Osteoblast (primary cell): ENCODE measurements around the gene USP53. TPM values are rescaled to one million over a fixed set of nuclear protein-coding genes. Genes with fewer than 3 reads are reported as not detected.
"Not testable (repeated sequence)": the region's sequence is repeated elsewhere in the genome, so short reads cannot be mapped to it uniquely, and the experiment has no call there.

Experiments
- DNase-seq: peaks from one replicate; pipeline ENCODE4 v3.0.0; 2011; ENCODE audit warnings: low spot score, mixed read lengths; ENCODE audit not compliant: insufficient read length; ENCODE audit errors: missing footprints
- H2AFZ ChIP-seq: 2 replicates; pipeline ENCODE4 v1.6.0; 2011; ENCODE audit warnings: mild to moderate bottlenecking, low read length
- H3K27ac ChIP-seq: 2 replicates; pipeline ENCODE4 v1.5.1; 2011; ENCODE audit warnings: mild to moderate bottlenecking, low read depth, low read length, moderate library complexity
- H3K27me3 ChIP-seq: 2 replicates; pipeline ENCODE4 v1.6.0; 2012; ENCODE audit warnings: mild to moderate bottlenecking, control low read depth, inconsistent platforms, low read length, moderate library complexity; ENCODE audit not compliant: insufficient read depth
- H3K36me3 ChIP-seq: 2 replicates; pipeline ENCODE4 v1.5.1; 2011; ENCODE audit warnings: mild to moderate bottlenecking, low read length, control low read depth, moderate library complexity; ENCODE audit not compliant: insufficient read depth
- H3K4me1 ChIP-seq: 2 replicates; pipeline ENCODE4 v1.5.1; 2011; ENCODE audit warnings: mild to moderate bottlenecking, low read length, control low read depth, moderate library complexity; ENCODE audit not compliant: insufficient read depth
- H3K4me2 ChIP-seq: 2 replicates; pipeline ENCODE4 v1.6.0; 2011; ENCODE audit warnings: mild to moderate bottlenecking, low read length; ENCODE audit not compliant: insufficient read depth
- H3K4me3 ChIP-seq: fragments of 200-600 bp; sonication (generic); 3 replicates; pipeline ENCODE4 v1.5.1; 2012; ENCODE audit warnings: mild to moderate bottlenecking, low read length, inconsistent platforms; ENCODE audit not compliant: insufficient read depth
- H3K79me2 ChIP-seq: 2 replicates; pipeline ENCODE4 v1.6.0; 2012; ENCODE audit warnings: mild to moderate bottlenecking, low read length, control low read depth, inconsistent platforms; ENCODE audit not compliant: insufficient read depth
- H3K9me3 ChIP-seq: 2 replicates; pipeline ENCODE4 v1.5.1; 2011; ENCODE audit warnings: low read depth, low read length, control low read depth
- H4K20me1 ChIP-seq: 2 replicates; pipeline ENCODE4 v1.6.0; 2012; ENCODE audit warnings: mild to moderate bottlenecking, low read length, control low read depth; ENCODE audit not compliant: insufficient read depth
- total RNA-seq: library from RNA; depleted of rRNA; stranded (reverse); fragments of >200 nt; gene quantifications from 2 replicates; pipeline ENCODE4 v1.2.3, GENCODE V29; 2012
- TF ChIP-seq, protein P1 (sequence below): IDR thresholded peaks from 2 replicates; pipeline ENCODE4 v1.5.1; 2011; ENCODE audit warnings: mild to moderate bottlenecking, low read depth, low read length, moderate library complexity; ENCODE audit errors: extremely low read depth

Gene USP53
- total RNA-seq, 1 donor = 61.9 TPM

DNA sequence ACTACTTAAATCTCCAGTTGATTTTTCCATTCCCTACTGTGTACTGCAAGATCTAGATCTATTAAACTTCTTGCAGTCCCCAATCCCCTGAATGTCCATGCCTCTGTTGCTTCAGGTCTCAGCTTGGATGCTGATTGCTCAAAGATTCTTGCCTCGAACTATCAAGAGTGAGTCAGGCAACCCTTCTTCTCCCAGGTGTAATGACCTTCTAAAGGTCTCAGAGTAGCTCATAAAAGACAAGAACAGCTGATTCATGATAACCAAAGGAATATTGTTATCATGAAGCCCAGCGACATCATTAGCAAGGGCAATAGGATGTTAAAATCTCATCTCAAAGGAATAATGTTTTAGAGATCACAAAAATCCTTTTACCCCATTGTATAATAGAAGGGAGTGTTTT, 116.2 kb downstream of the USP53 start:
- no peak for DNase-seq
- Histone ChIP-seq H2AFZ (no peak overlapping the region), H3K36me3 (no peaks in the 10 kb centered on the region), H3K4me1 (no peaks in the 10 kb centered on the region), H3K4me2 (no peak overlapping the region), H3K27ac (no peak overlapping the region), H4K20me1 (no peaks in the 10 kb centered on the region), H3K27me3 (peaks cover 7% of the 10 kb centered on the region), H3K4me3 (no peak overlapping the region), H3K79me2 (no peaks in the 10 kb centered on the region), H3K9me3 (no peaks in the 10 kb centered on the region)
- TF ChIP-seq, protein P1, sequence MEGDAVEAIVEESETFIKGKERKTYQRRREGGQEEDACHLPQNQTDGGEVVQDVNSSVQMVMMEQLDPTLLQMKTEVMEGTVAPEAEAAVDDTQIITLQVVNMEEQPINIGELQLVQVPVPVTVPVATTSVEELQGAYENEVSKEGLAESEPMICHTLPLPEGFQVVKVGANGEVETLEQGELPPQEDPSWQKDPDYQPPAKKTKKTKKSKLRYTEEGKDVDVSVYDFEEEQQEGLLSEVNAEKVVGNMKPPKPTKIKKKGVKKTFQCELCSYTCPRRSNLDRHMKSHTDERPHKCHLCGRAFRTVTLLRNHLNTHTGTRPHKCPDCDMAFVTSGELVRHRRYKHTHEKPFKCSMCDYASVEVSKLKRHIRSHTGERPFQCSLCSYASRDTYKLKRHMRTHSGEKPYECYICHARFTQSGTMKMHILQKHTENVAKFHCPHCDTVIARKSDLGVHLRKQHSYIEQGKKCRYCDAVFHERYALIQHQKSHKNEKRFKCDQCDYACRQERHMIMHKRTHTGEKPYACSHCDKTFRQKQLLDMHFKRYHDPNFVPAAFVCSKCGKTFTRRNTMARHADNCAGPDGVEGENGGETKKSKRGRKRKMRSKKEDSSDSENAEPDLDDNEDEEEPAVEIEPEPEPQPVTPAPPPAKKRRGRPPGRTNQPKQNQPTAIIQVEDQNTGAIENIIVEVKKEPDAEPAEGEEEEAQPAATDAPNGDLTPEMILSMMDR = no peak

DNA sequence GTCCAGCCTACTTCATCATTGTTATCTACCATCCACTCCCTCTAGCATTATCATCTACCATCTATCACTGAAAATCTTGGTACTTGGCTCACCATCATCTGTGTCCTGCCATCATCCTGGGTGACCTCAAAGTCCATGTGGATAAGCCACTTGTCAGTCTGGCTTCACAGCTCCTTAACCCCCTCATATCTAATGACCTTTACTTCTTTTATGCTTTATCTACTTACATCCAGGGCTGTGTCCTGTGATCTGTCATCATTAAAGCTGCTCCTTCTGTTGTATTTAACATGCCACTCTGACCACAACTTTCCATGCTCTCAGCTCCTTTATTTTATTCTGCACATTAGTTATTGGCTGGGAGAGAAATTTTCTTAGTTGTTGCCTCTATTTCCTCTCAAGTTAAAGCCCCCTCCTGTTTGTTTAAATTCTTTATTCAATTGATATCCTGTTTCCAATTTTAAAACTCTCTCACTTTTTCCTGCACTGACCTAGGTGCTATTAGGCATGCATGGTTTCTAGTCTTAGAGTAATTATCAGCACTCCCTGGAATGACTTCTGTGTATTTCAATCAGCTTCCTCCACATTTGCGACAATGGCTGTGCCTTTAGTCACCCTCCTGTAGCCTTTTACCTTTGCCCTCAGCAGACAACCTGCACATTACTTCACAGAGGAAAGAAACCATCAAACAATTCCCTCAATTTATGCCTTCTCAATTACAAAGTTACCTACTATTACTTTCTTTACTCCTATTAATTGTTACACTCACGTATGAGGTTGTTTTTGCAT, 117.5 kb downstream of the USP53 start:
- H3K27ac ChIP-seq = no peak overlapping the region

DNA sequence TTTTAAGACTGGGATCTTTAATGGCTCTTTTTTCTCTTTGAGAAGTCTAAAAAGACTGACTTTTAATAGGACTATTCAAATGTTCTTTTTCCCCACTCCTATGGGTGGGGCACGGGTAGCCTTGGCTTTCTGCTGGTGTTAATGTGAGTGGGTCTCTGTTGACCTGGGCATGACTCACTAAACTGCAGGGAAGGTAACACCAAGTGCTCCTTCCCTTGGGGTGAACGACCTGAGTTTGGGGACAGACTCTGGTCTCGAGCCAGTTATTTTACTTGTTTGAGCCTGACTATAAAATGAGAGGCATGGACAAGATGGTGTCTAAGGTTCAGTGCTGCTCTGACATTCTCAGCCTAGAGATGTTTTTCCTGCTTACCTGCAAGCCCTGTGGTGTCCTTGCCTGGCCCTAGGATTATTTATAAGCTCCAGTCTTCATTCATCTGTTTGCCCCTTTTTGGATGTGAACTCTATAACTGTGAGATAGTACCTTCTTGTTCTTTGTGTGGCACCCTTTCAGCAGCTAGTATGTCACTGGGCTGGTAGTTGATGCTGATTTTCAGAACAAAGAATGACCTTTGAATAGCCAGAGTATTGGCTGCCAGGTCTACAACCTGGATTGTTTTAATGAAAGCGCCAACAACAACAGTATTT, 123.9 kb downstream of the USP53 start:
- H3K27ac ChIP-seq, H3K36me3 ChIP-seq, H3K4me2 ChIP-seq, H3K4me3 ChIP-seq, H3K27me3 ChIP-seq, H4K20me1 ChIP-seq, H2AFZ ChIP-seq, H3K79me2 ChIP-seq, H3K9me3 ChIP-seq, H3K4me1 ChIP-seq: not testable (repeated sequence)
- DNase-seq = peak; percentile 8

More for the DNA sequence above, 117.5 kb downstream of the USP53 start:
- Histone ChIP-seq H3K79me2 (no peaks in the 10 kb centered on the region), H3K36me3 (no peaks in the 10 kb centered on the region), H4K20me1 (no peaks in the 10 kb centered on the region), H3K4me2 (no peak overlapping the region), H3K9me3 (no peaks in the 10 kb centered on the region), H3K27me3 (peaks cover 7% of the 10 kb centered on the region), H3K4me3 (no peak overlapping the region), H3K4me1 (no peaks in the 10 kb centered on the region), H2AFZ (no peak overlapping the region)
- DNase-seq = no peak
- TF ChIP-seq, protein P1 = no peak

GRCh38 chr4:119337010-119337409, 124.5 kb downstream of the USP53 start:
- Histone ChIP-seq H3K4me2 (no peak overlapping the region), H3K9me3 (no peaks in the 10 kb centered on the region), H3K4me1 (no peaks in the 10 kb centered on the region), H2AFZ (no peak overlapping the region), H3K79me2 (no peaks in the 10 kb centered on the region), H4K20me1 (no peaks in the 10 kb centered on the region), H3K27me3 (no peaks in the 10 kb centered on the region), H3K4me3 (no peak overlapping the region), H3K27ac (no peak overlapping the region), H3K36me3 (no peaks in the 10 kb centered on the region)
- TF ChIP-seq, protein P1 = no peak
- DNase-seq = no peak

- H3K27me3 ChIP-seq, H3K4me3 ChIP-seq, H3K79me2 ChIP-seq, H3K36me3 ChIP-seq, H3K4me1 ChIP-seq, H3K27ac ChIP-seq, H3K9me3 ChIP-seq, H4K20me1 ChIP-seq, DNase-seq, H3K4me2 ChIP-seq, H2AFZ ChIP-seq: not testable (repeated sequence)
Measured at GRCh38 chr4:119339895-119340294, 127.4 kb downstream of the USP53 start.

DNA sequence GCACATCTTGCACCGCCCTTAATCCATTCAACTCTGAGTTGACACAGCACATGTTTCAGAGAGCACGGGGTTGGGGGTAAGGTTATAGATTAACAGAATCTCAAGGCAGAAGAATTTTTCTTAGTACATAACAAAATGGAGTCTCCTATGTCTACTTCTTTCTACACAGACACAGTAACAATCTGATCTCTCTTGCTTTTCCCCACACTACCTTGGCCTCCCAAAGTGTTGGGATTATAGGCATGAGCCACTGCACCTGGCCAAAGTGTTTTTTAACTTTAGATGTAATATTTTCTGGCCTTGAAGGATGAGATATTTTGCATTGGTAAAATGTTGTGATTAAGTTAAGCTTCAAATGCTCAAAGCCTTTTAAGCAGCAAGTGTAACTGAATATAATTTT, 130.8 kb downstream of the USP53 start:
- H3K4me2 ChIP-seq, H3K27me3 ChIP-seq, H3K79me2 ChIP-seq, H2AFZ ChIP-seq, DNase-seq, H3K4me3 ChIP-seq, H4K20me1 ChIP-seq, H3K36me3 ChIP-seq, H3K27ac ChIP-seq, H3K9me3 ChIP-seq, H3K4me1 ChIP-seq: not testable (repeated sequence)
